Measurements from ENCODE around the gene TRIO.

Gene TRIO

DNA sequence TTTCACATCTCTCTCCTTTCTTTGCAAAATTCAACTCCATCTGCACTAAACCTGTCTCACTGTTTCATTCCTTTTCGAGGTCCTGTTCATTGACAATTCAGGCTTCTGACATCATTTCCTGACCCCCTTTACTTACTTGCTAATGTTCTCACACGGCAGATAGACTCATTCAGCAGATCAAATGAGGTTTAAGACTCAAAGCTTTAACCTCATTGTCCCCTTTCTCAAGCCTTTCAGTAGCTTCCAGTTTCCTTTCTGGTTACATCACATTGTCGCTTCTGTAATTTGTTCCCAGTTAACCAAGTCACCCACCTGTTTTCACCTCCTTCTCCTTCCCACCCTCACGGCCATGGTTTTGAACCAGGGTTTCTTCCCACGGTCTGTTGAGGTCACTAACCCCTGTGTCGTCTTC lies 295.1 kb downstream of the TRIO start:
- Histone ChIP-seq H3K9me3 (ENCODE audit: low read depth, low read length) (no peaks in the 10 kb centered on the region), H3K4me3 (no peak overlapping the region), H3K9ac (ENCODE audit: insufficient read length) (no peak overlapping the region), H3K27ac (no peak overlapping the region), H3K36me3 (ENCODE audit: insufficient read depth, low read length) (no peaks in the 10 kb centered on the region)
- TF ChIP-seq EZH2 (IDR thresholded peaks at IDR 0.05): no peak
- TF ChIP-seq FOXP2 (optimal IDR thresholded peaks at IDR 0.05; ENCODE audit: control extremely low read depth, extremely low read length, insufficient read depth): no peak
- no peak for TF ChIP-seq POLR2AphosphoS5 (IDR thresholded peaks at IDR 0.05; ENCODE audit: borderline replicate concordance, low read depth, low read length)
- DNase-seq (ENCODE audit: low read depth, low spot score): no peak

DNA sequence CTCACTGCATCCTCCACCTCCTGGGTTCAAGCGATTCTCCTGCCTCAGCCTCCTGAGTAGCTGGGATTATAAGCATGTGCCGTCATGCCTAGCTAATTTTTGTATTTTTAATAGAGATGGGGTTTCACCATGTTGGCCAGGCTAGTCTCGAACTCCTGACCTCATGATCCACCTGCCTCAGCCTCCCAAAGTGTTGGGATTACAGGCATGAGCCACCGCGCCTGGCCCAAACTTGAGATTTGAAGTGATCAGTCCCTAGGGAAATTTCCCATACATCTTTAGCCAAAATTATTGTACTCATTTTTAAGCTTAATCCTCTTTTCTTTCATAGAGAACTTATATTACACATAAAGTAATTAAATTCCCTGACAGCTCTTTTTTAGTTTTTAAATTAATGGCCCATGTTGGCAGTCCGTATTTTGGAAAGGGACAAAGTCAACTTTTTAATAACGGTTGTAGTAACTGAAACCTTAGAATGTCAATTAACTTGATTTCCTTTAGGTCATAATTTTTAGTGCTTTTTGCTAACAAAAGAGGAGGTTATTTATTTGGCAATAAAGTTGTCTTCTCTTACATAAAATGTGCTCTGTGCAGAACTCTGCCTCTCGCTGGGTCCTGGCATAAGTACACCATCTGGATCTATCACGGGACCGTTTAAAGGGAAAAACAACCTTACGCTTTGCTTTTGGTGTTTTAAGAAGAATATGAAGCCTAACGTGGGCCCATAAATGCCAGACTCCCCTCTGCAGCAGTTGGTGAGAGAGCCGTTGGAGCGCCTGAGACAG lies 296.1 kb downstream of the TRIO start:
- TF ChIP-seq POLR2AphosphoS5 (IDR thresholded peaks at IDR 0.05; ENCODE audit: borderline replicate concordance, low read depth, low read length) (no peak), EZH2 (IDR thresholded peaks at IDR 0.05) (no peak), FOXP2 (optimal IDR thresholded peaks at IDR 0.05; ENCODE audit: control extremely low read depth, extremely low read length, insufficient read depth) (no peak)
- no peaks in the 10 kb centered on the region for H3K9me3 ChIP-seq (ENCODE audit: low read depth, low read length)
- H3K27ac ChIP-seq: peak overlapping the region; percentile 80; the same call in 1 of the 2 replicates
- no peak for DNase-seq (ENCODE audit: low read depth, low spot score)
- no peaks in the 10 kb centered on the region for H3K36me3 ChIP-seq (ENCODE audit: insufficient read depth, low read length)
- H3K4me3 ChIP-seq: peak overlapping the region; percentile 82
- H3K9ac ChIP-seq (ENCODE audit: insufficient read length): peak overlapping the region; percentile 43

DNA sequence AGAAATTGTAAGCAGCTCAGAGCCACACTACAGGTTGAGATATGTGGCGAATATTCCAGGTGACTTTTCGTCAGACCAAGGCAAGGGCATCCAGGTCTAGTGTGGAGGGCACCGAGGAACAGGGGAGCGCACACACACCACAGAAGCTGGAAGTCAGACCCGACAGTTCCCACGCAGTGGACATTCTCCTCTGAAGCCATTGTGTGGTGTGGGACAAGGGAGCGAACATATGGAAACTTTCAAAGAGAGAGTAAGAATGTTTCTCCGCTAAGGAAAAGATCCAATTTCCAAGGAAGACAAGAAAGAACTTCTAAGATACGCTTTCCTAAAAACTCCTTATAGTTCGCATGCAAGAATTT lies 297.1 kb downstream of the TRIO start:
- H3K4me3 ChIP-seq: peak overlapping the region; percentile 82
- TF ChIP-seq POLR2AphosphoS5 (IDR thresholded peaks at IDR 0.05; ENCODE audit: borderline replicate concordance, low read depth, low read length): no peak
- H3K9me3 ChIP-seq (ENCODE audit: low read depth, low read length): no peaks in the 10 kb centered on the region
- H3K9ac ChIP-seq (ENCODE audit: insufficient read length): peak overlapping the region; percentile 43
- DNase-seq (ENCODE audit: low read depth, low spot score): no peak
- no peaks in the 10 kb centered on the region for H3K36me3 ChIP-seq (ENCODE audit: insufficient read depth, low read length)
- H3K27ac ChIP-seq: peak overlapping the region; percentile 80

DNA sequence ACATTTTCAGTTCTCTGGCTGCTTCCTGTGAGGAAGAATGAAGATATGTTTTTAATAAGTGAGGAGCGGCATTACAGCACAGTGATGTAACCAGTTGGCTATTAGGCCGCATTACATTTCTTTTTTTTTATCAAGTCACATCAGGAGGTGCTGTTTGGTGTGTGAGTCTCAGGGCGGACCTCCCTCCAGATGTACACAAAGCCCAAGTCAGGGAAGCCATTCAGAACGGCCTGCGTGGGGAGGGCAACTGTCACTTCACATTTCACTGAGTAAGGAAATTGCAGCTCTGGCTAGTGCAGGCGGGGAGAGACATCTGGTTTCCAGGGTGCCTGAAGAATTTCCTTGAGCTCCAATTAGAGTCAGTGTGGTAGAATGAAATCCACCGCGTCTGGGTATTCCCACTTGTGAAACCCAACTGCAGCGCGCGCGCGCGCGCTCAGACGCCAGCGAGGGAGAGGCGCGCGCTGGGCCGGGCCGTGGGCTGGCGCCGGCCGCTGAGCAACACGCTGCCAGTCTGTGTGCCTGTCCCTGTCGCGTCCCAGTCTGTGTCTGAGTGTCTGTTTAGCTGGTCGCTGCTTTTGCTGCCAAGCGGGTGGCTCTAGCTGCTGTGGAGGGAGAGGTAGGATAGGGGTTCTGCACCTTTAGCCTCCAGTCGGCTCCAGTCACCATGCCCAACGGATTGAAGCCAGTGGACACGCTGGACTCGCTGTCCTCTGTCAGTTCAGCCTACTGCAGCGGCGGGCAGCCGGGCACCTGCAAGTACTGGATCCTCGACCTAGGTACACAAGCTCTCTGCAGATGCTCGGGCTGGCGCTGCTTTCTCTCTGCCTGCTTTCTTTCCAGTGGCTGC lies 297.7 kb downstream of the TRIO start:
- peak; percentile 51 for DNase-seq (ENCODE audit: low read depth, low spot score)
- Histone ChIP-seq H3K27ac (peak overlapping the region; percentile 80), H3K4me3 (peak overlapping the region; percentile 82), H3K9me3 (ENCODE audit: low read depth, low read length) (no peaks in the 10 kb centered on the region), H3K9ac (ENCODE audit: insufficient read length) (peak overlapping the region; percentile 65), H3K36me3 (ENCODE audit: insufficient read depth, low read length) (no peaks in the 10 kb centered on the region)
- no peak for TF ChIP-seq FOXP2 (optimal IDR thresholded peaks at IDR 0.05; ENCODE audit: control extremely low read depth, extremely low read length, insufficient read depth)

GRCh38 chr5:14441641-14442040 lies 298.5 kb downstream of the TRIO start:
- Histone ChIP-seq H3K9ac (ENCODE audit: insufficient read length) (peak overlapping the region; percentile 65), H3K9me3 (ENCODE audit: low read depth, low read length) (no peaks in the 10 kb centered on the region), H3K27ac (no peak overlapping the region), H3K36me3 (ENCODE audit: insufficient read depth, low read length) (no peaks in the 10 kb centered on the region), H3K4me3 (peak overlapping the region; percentile 82)
- DNase-seq (ENCODE audit: low read depth, low spot score): no peak
- TF ChIP-seq EZH2 (IDR thresholded peaks at IDR 0.05) (no peak), POLR2AphosphoS5 (IDR thresholded peaks at IDR 0.05; ENCODE audit: borderline replicate concordance, low read depth, low read length) (no peak), FOXP2 (optimal IDR thresholded peaks at IDR 0.05; ENCODE audit: control extremely low read depth, extremely low read length, insufficient read depth) (no peak)

GRCh38 chr5:14442536-14442935 lies 299.4 kb downstream of the TRIO start:
- Histone ChIP-seq H3K36me3 (ENCODE audit: insufficient read depth, low read length) (no peaks in the 10 kb centered on the region), H3K9me3 (ENCODE audit: low read depth, low read length) (no peaks in the 10 kb centered on the region), H3K27ac (no peak overlapping the region), H3K4me3 (no peak overlapping the region), H3K9ac (ENCODE audit: insufficient read length) (no peak overlapping the region)
- DNase-seq (ENCODE audit: low read depth, low spot score): no peak
- TF ChIP-seq EZH2 (IDR thresholded peaks at IDR 0.05): no peak
- no peak for TF ChIP-seq POLR2AphosphoS5 (IDR thresholded peaks at IDR 0.05; ENCODE audit: borderline replicate concordance, low read depth, low read length)
- TF ChIP-seq FOXP2 (optimal IDR thresholded peaks at IDR 0.05; ENCODE audit: control extremely low read depth, extremely low read length, insufficient read depth): no peak

- DNase-seq (ENCODE audit: low read depth, low spot score): no peak
- Histone ChIP-seq H3K4me3 (no peak overlapping the region), H3K36me3 (ENCODE audit: insufficient read depth, low read length) (no peaks in the 10 kb centered on the region), H3K27ac (no peak overlapping the region), H3K9ac (ENCODE audit: insufficient read length) (no peak overlapping the region), H3K9me3 (ENCODE audit: low read depth, low read length) (no peaks in the 10 kb centered on the region)
- TF ChIP-seq POLR2AphosphoS5 (IDR thresholded peaks at IDR 0.05; ENCODE audit: borderline replicate concordance, low read depth, low read length) (no peak), EZH2 (IDR thresholded peaks at IDR 0.05) (no peak), FOXP2 (optimal IDR thresholded peaks at IDR 0.05; ENCODE audit: control extremely low read depth, extremely low read length, insufficient read depth) (no peak)
Observed at GRCh38 chr5:14443671-14444093, 300.5 kb downstream of the TRIO start.

DNA sequence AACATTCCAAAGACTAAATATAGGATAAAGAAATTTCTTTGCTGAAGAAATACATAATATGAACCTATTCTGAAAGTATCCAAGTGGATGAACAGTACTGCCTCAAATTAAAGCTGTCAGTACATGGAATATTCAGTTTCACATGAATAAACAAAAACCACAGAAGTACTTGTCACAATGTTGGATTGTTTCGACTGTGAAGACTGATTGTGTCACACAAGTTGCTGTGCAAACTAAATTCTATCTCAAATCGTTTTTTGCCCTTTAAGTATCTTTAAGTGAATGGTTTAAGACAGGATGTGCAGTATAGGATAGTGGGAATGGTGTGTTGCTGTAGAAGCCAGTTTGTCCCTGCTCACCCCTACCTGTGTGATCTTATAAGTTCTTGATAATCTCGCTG lies 301.0 kb downstream of the TRIO start:
- H3K27ac ChIP-seq: no peak overlapping the region
- TF ChIP-seq FOXP2 (optimal IDR thresholded peaks at IDR 0.05; ENCODE audit: control extremely low read depth, extremely low read length, insufficient read depth): no peak
- TF ChIP-seq EZH2 (IDR thresholded peaks at IDR 0.05): no peak
- TF ChIP-seq POLR2AphosphoS5 (IDR thresholded peaks at IDR 0.05; ENCODE audit: borderline replicate concordance, low read depth, low read length): no peak
- H3K4me3 ChIP-seq: no peak overlapping the region
- no peak overlapping the region for H3K9ac ChIP-seq (ENCODE audit: insufficient read length)
- no peaks in the 10 kb centered on the region for H3K9me3 ChIP-seq (ENCODE audit: low read depth, low read length)
- no peak for DNase-seq (ENCODE audit: low read depth, low spot score)
- no peaks in the 10 kb centered on the region for H3K36me3 ChIP-seq (ENCODE audit: insufficient read depth, low read length)
